BLaER1 (cell line): ENCODE data around the gene HOXD3.

Experiments used
- H3K27ac ChIP-seq: shearing (Covaris generic); formaldehyde crosslinking; 2 replicates; pipeline ENCODE4 v1.8.1; 2022
- H3K27me3 ChIP-seq: shearing (Covaris generic); formaldehyde crosslinking; 2 replicates; pipeline ENCODE4 v1.8.1; 2022
- H3K36me3 ChIP-seq: shearing (Covaris generic); formaldehyde crosslinking; 2 replicates; pipeline ENCODE4 v1.8.1; 2022
- H3K4me1 ChIP-seq: shearing (Covaris generic); formaldehyde crosslinking; 2 replicates; pipeline ENCODE4 v1.8.1; 2022
- H3K4me2 ChIP-seq: shearing (Covaris generic); formaldehyde crosslinking; 2 replicates; pipeline ENCODE4 v1.8.1; 2022
- H3K4me3 ChIP-seq: shearing (Covaris generic); formaldehyde crosslinking; 2 replicates; pipeline ENCODE4 v1.8.1; 2022
- H3K9ac ChIP-seq: shearing (Covaris generic); formaldehyde crosslinking; 2 replicates; pipeline ENCODE4 v1.8.1; 2022
- H3K9me3 ChIP-seq: shearing (Covaris generic); formaldehyde crosslinking; 2 replicates; pipeline ENCODE4 v1.8.1; 2022
- H4K20me1 ChIP-seq: shearing (Covaris generic); formaldehyde crosslinking; 2 replicates; pipeline ENCODE4 v1.8.1; 2022
- Cebpa-rat ChIP-seq: shearing (Covaris generic); IDR thresholded peaks from 2 replicates; pipeline ENCODE4 v1.8.1; 2022

The HOXD3 gene

GRCh38 chr2:176149481-176149938 is 7.6 kb upstream of the HOXD3 start:
- no peak overlapping the region; the same call in 1 of the 2 replicates for H3K4me3 ChIP-seq
- no peak overlapping the region for H3K9ac ChIP-seq
- H3K4me2 ChIP-seq: no peak overlapping the region
- no peak for TF ChIP-seq Cebpa-rat
- H3K9me3 ChIP-seq: peaks cover 61% of the 10 kb centered on the region
- no peaks in the 10 kb centered on the region for H3K4me1 ChIP-seq
- H3K36me3 ChIP-seq: no peaks in the 10 kb centered on the region
- H3K27ac ChIP-seq: no peak overlapping the region
- peaks cover 91% of the 10 kb centered on the region for H3K27me3 ChIP-seq
- no peaks in the 10 kb centered on the region; the same call in 1 of the 2 replicates for H4K20me1 ChIP-seq

DNA sequence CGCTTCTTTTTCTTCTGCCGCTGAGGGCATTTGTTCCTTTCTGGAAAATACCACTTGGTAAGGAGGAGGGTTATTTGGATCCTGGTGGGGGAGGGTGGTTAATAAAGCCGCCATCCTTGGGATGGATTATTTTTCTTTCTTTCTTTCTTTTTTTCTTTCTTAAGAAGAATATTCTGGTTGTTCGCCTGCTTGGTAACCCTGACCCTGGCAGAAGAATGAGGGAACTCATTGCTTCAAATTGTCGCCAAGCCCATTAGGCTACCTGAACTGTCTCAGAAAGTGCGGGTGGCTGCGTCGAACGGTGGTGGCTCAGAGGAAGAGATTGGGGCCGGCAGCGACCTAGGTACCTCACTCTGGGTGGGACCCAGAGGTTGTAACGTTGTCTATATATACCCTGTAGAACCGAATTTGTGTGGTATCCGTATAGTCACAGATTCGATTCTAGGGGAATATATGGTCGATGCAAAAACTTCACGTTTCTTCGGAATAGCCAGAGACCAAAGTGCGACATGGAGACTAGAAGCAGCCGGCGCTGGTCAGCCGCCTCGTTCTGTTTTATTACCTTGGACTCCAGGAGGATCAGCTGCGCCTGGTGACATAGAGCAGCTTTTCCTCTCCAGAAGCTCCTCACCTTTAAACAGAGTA is 7.0 kb upstream of the HOXD3 start:
- Histone ChIP-seq H3K9me3 (peaks cover 61% of the 10 kb centered on the region), H3K4me3 (no peak overlapping the region), H3K9ac (no peak overlapping the region), H3K36me3 (no peaks in the 10 kb centered on the region), H3K27me3 (peaks cover 96% of the 10 kb centered on the region), H4K20me1 (no peaks in the 10 kb centered on the region; the same call in 1 of the 2 replicates), H3K4me1 (no peaks in the 10 kb centered on the region), H3K27ac (no peak overlapping the region), H3K4me2 (no peak overlapping the region)
- no peak for TF ChIP-seq Cebpa-rat

DNA sequence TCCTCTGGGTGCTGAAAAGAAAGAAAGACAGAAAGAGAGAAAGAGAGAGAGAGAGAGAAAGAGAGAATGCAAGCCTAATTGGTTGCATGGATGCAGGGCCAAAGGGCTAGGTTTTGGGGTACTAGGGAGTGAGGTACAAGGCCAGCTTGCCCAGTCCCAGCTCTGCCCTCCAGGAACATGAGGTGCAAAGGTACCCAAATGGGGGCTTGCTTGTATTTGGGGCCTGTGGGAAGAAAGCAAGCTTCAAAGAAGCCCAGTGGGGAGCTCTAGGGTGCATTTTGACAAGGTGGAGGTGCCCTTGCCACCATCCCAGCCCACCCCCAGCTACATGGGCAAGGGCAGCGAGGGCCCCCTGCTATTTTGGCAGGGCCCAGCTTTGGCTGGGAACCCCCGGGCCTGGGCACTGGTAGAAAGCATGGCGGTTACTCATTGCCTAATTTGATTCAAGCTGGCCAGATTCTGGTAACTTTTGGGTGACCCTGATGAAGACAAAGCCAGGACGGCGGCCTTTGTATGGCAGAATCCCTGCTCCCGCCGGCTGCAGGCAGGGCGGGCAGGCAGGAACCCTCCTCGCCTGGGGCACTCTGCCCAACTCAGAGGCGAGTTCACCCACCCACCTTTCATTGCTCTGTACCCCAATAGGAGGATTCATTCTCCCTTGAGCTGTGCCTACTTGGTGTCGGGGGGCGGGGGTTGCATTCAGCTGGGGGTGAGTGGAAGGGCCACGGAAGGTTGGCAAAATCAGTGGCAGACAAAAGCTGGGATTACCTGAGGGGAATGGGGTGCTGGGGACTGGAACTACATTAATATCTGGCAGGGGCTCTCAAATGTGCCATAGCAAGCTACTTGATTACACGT is 6.3 kb upstream of the HOXD3 start:
- Histone ChIP-seq H3K4me1 (no peaks in the 10 kb centered on the region), H3K9ac (no peak overlapping the region), H3K4me3 (no peak overlapping the region), H3K36me3 (no peaks in the 10 kb centered on the region), H3K27me3 (peaks cover 99% of the 10 kb centered on the region), H4K20me1 (no peaks in the 10 kb centered on the region; the same call in 1 of the 2 replicates), H3K9me3 (peaks cover 61% of the 10 kb centered on the region), H3K27ac (no peak overlapping the region), H3K4me2 (no peak overlapping the region)
- no peak for TF ChIP-seq Cebpa-rat

DNA sequence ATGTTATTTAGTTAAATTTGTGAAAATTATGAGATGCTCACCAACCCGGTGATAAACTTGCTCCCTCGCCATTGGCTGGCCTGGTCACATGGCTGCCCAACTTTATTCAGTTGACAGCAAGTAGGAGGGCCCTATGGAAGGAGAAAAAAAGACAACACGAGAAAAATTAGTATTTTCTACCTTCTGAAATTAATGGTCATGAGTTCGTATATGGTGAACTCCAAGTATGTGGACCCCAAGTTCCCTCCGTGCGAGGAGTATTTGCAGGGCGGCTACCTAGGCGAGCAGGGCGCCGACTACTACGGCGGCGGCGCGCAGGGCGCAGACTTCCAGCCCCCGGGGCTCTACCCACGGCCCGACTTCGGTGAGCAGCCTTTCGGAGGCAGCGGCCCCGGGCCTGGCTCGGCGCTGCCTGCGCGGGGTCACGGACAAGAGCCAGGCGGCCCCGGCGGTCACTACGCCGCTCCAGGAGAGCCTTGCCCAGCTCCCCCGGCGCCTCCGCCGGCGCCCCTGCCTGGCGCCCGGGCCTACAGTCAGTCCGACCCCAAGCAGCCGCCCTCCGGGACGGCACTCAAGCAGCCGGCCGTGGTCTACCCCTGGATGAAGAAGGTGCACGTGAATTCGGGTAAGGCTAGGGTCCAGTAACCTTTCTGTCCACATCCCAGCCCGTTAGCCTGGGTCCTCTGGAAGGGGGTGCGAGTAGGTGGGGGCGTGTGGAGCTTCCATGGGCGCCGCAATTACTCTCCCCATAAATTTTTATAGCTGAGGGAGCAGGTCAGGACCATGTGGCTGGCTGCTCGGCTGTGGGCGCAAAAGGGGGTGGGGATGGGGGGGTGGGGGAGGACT is 5.4 kb upstream of the HOXD3 start, which contains the start of gene HOXD4:
Gene HOXD4, plus strand, starts transcription at position 109 of the 846 bp plus-strand sequence. Its CDS starts 84 bp downstream, at position 193.
- no peaks in the 10 kb centered on the region for H3K4me1 ChIP-seq
- peak within 1 kb of the TSS; percentile 22; the same call in 1 of the 2 replicates for H3K4me3 ChIP-seq
- H3K9me3 ChIP-seq: peaks cover 68% of the 10 kb centered on the region
- H3K36me3 ChIP-seq: no peaks in the 10 kb centered on the region
- H4K20me1 ChIP-seq: no peaks in the 10 kb centered on the region; the same call in 1 of the 2 replicates
- peaks cover 99% of the 10 kb centered on the region for H3K27me3 ChIP-seq
- TF ChIP-seq Cebpa-rat: no peak
- no peak within 1 kb of the TSS for H3K4me2 ChIP-seq
- no peak within 1 kb of the TSS for H3K27ac ChIP-seq
- H3K9ac ChIP-seq: no peak within 1 kb of the TSS

GRCh38 chr2:176152350-176153181 is 4.5 kb upstream of the HOXD3 start:
- no peak overlapping the region for H3K4me2 ChIP-seq
- H3K4me1 ChIP-seq: no peaks in the 10 kb centered on the region
- no peak overlapping the region for H3K9ac ChIP-seq
- H4K20me1 ChIP-seq: no peaks in the 10 kb centered on the region; the same call in 1 of the 2 replicates
- no peak overlapping the region for H3K4me3 ChIP-seq
- no peaks in the 10 kb centered on the region for H3K36me3 ChIP-seq
- no peak for TF ChIP-seq Cebpa-rat
- no peak overlapping the region for H3K27ac ChIP-seq
- peaks cover 72% of the 10 kb centered on the region for H3K9me3 ChIP-seq
- peaks cover 99% of the 10 kb centered on the region for H3K27me3 ChIP-seq

GRCh38 chr2:176154576-176155252 is 2.4 kb upstream of the HOXD3 start:
- no peaks in the 10 kb centered on the region for H3K36me3 ChIP-seq
- H3K27me3 ChIP-seq: peaks cover 100% of the 10 kb centered on the region
- no peak for TF ChIP-seq Cebpa-rat
- H3K9ac ChIP-seq: no peak overlapping the region
- no peaks in the 10 kb centered on the region; the same call in 1 of the 2 replicates for H4K20me1 ChIP-seq
- H3K4me1 ChIP-seq: no peaks in the 10 kb centered on the region
- H3K9me3 ChIP-seq: peaks cover 67% of the 10 kb centered on the region
- H3K4me3 ChIP-seq: no peak overlapping the region
- no peak overlapping the region for H3K4me2 ChIP-seq
- H3K27ac ChIP-seq: no peak overlapping the region

DNA sequence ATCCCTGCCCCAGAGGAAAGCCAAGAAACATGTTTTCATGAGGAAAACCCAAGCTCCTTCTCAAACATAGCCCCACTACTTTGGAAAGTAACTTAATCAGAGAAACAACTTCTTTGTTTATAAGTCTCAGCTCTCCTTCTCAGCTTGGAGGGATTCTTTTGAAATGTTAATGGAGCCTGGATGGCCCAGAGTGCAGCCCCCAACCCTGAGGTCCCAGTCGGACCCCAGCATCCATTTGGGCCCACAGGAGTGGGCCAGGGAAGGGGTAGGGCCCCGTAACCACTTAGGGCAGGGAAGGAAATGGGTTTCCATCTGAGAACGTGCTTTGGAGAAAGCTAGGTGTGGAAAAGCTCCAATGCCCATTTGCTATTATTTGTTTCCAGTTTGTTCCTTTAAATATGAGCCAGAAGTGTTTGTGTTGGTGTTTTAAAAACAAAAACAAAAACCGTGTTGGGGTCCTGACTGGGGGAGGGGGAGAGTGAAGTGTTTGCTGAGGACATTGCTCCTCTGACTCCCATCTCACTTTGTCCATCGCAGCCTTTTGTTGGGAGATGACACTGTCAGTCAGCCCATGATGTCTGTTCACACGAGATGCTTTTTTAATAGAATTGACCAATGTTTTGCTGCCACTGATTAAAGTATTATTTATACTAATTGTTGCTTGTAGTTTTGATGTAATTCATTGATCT is 1.6 kb upstream of the HOXD3 start:
- no peaks in the 10 kb centered on the region for H3K4me1 ChIP-seq
- no peaks in the 10 kb centered on the region; the same call in 1 of the 2 replicates for H4K20me1 ChIP-seq
- H3K4me3 ChIP-seq: no peak overlapping the region
- no peaks in the 10 kb centered on the region for H3K36me3 ChIP-seq
- H3K27ac ChIP-seq: no peak overlapping the region
- peaks cover 67% of the 10 kb centered on the region for H3K9me3 ChIP-seq
- peaks cover 100% of the 10 kb centered on the region for H3K27me3 ChIP-seq
- no peak overlapping the region for H3K4me2 ChIP-seq
- TF ChIP-seq Cebpa-rat: no peak
- H3K9ac ChIP-seq: no peak overlapping the region

DNA sequence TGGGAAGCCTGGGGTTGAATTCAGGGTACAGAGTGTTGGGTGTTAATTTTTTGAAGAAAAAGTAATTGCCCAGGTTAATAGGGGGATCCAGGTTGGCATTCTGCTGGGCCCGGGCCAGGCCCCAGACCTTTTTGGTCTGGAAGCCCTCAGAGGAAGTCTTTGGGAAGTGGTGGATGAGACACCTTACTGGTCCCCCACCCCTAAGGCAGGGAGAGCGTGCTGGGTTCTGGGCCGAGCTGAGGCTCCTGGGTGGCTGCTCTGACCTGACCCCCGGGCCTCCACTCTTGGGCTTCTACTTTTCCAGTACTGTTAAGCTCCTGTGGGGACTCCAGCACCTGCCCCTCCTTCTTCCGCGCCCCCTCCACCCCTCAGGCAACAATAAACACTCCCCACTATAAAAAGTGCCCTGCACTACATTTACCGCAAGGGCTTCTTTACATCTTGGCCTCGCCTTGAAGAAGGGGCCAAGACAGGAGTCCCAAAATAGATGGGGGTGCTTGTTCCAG is 753 bp upstream of the HOXD3 start:
- no peak overlapping the region for H3K27ac ChIP-seq
- H3K4me3 ChIP-seq: no peak overlapping the region
- H3K4me1 ChIP-seq: no peaks in the 10 kb centered on the region
- peaks cover 67% of the 10 kb centered on the region for H3K9me3 ChIP-seq
- peaks cover 97% of the 10 kb centered on the region for H3K27me3 ChIP-seq
- TF ChIP-seq Cebpa-rat: no peak
- no peak overlapping the region for H3K9ac ChIP-seq
- no peaks in the 10 kb centered on the region for H3K36me3 ChIP-seq
- no peaks in the 10 kb centered on the region for H4K20me1 ChIP-seq
- H3K4me2 ChIP-seq: no peak overlapping the region
